ENCODE data around the gene GRAP2. TPM values are rescaled to one million over a fixed set of nuclear protein-coding genes. Genes with fewer than 3 reads are reported as not detected.

The GRAP2 gene
- total RNA-seq, 1 donor from 2014 or later, result not detected

- DNase-seq (ENCODE audit: low read depth), result no peak
Observed at GRCh38 chr22:40009951-40010671, 109.2 kb downstream of the GRAP2 start.

- no peak for DNase-seq (ENCODE audit: low read depth)
Observed at GRCh38 chr22:40010746-40011145, 109.9 kb downstream of the GRAP2 start.

GRCh38 chr22:40014667-40015248 is 113.9 kb downstream of the GRAP2 start:
- no peak for DNase-seq (ENCODE audit: low read depth)

- DNase-seq (ENCODE audit: low read depth), result no peak
Observed at GRCh38 chr22:40015358-40015976, 114.6 kb downstream of the GRAP2 start.

GRCh38 chr22:40018051-40018450 is 117.2 kb downstream of the GRAP2 start:
- DNase-seq (ENCODE audit: low read depth), result no peak

- no peak for DNase-seq (ENCODE audit: low read depth)
Observed at GRCh38 chr22:40019100-40019499, 118.2 kb downstream of the GRAP2 start.

GRCh38 chr22:40020956-40021355 is 120.1 kb downstream of the GRAP2 start:
- DNase-seq (ENCODE audit: low read depth), result no peak

- DNase-seq (ENCODE audit: low read depth), result no peak
Observed at GRCh38 chr22:40021401-40022000, 120.6 kb downstream of the GRAP2 start.

GRCh38 chr22:40022536-40023240 is 121.8 kb downstream of the GRAP2 start:
- DNase-seq (ENCODE audit: low read depth), result no peak

Other genes with a start within 250 kb of the GRAP2 start
- gene ENTHD1, start 7.3 kb upstream of the GRAP2 start, total RNA-seq, result not detected in 2 replicates
- gene TMA7B, start 59.3 kb downstream of the GRAP2 start, total RNA-seq, result not detected in 2 replicates
- gene FAM83F, start 93.9 kb downstream of the GRAP2 start, total RNA-seq, result 4.3 and 4.6 TPM in 2 replicates